NB4 (cell line): ENCODE data around the gene MZT1.

Source experiments
- MYC ChIP-seq: IDR thresholded peaks from 2 replicates; pipeline ENCODE4 v1.6.1; 2011; ENCODE audit warnings: low read depth, low read length
- POLR2A ChIP-seq: IDR thresholded peaks from 2 replicates; pipeline ENCODE4 v1.6.1; 2011; ENCODE audit warnings: mild to moderate bottlenecking; ENCODE audit not compliant: insufficient read length; ENCODE audit errors: extremely low read depth
- TF ChIP-seq, protein P1 (sequence below): IDR thresholded peaks from one replicate; pipeline ENCODE4 v1.5.1; 2012; ENCODE audit warnings: low read depth, low read length
- TF ChIP-seq, protein P2 (sequence below): IDR thresholded peaks from 2 replicates; pipeline ENCODE4 v1.6.1; 2011; ENCODE audit warnings: low read depth, low read length

DNA sequence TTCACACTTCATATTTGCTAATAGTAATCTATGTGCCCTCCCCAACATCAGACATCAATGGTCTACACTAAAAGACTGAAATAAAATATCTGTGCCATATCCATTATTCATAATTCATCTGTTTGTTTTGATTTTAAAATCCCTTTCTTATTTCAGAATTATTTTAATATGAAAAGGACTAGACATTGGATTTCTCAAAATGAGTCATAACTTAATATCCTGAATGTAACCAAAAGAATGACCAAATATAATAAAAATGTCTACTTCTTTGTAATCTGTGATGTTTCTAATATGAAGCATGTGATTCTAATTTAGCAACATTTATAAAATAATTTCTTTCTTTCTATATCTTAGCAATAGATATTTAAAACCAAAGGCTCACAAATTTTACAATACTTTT lies 64.9 kb downstream of the MZT1 start:
- TF ChIP-seq, protein P1, sequence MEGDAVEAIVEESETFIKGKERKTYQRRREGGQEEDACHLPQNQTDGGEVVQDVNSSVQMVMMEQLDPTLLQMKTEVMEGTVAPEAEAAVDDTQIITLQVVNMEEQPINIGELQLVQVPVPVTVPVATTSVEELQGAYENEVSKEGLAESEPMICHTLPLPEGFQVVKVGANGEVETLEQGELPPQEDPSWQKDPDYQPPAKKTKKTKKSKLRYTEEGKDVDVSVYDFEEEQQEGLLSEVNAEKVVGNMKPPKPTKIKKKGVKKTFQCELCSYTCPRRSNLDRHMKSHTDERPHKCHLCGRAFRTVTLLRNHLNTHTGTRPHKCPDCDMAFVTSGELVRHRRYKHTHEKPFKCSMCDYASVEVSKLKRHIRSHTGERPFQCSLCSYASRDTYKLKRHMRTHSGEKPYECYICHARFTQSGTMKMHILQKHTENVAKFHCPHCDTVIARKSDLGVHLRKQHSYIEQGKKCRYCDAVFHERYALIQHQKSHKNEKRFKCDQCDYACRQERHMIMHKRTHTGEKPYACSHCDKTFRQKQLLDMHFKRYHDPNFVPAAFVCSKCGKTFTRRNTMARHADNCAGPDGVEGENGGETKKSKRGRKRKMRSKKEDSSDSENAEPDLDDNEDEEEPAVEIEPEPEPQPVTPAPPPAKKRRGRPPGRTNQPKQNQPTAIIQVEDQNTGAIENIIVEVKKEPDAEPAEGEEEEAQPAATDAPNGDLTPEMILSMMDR, result no peak
- no peak for TF ChIP-seq MYC
- TF ChIP-seq POLR2A, result no peak
- TF ChIP-seq, protein P2, sequence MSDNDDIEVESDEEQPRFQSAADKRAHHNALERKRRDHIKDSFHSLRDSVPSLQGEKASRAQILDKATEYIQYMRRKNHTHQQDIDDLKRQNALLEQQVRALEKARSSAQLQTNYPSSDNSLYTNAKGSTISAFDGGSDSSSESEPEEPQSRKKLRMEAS, result no peak
